Stimulated activated memory B cell treated with anti-CD40 and anti-IgM and Interleukin-4, amounts not matched to agents 10 μg/mL and 1 μg/mL and 100 μg/mL, for 72 hours (primary cell): ENCODE data around the gene DRAP1.
A peak's percentile ranks its signal among the peaks of the same experiment; 100 is the strongest.

ENCODE experiments used
- ATAC-seq: fragments of 150-1000 bp; cut with Tn5 transposase; 2 replicates; pipeline ENCODE4 v1.10.0; 2021
- H3K27ac Mint-ChIP-seq: one replicate; pipeline ENCODE4 v1.8.0; 2022; ENCODE audit warnings: mild to moderate bottlenecking, mixed read lengths
- H3K27me3 Mint-ChIP-seq: one replicate; pipeline ENCODE4 v1.8.0; 2022; ENCODE audit warnings: mixed read lengths
- H3K36me3 Mint-ChIP-seq: one replicate; pipeline ENCODE4 v1.8.0; 2022; ENCODE audit warnings: mixed read lengths
- H3K4me1 Mint-ChIP-seq: one replicate; pipeline ENCODE4 v1.8.0; 2022; ENCODE audit warnings: mixed read lengths
- H3K4me3 Mint-ChIP-seq: one replicate; pipeline ENCODE4 v1.8.0; 2022; ENCODE audit warnings: mild to moderate bottlenecking, moderate library complexity, mixed read lengths
- H3K9me3 Mint-ChIP-seq: one replicate; pipeline ENCODE4 v1.8.0; 2022; ENCODE audit warnings: mixed read lengths

Gene DRAP1, protein sequence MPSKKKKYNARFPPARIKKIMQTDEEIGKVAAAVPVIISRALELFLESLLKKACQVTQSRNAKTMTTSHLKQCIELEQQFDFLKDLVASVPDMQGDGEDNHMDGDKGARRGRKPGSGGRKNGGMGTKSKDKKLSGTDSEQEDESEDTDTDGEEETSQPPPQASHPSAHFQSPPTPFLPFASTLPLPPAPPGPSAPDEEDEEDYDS

DNA sequence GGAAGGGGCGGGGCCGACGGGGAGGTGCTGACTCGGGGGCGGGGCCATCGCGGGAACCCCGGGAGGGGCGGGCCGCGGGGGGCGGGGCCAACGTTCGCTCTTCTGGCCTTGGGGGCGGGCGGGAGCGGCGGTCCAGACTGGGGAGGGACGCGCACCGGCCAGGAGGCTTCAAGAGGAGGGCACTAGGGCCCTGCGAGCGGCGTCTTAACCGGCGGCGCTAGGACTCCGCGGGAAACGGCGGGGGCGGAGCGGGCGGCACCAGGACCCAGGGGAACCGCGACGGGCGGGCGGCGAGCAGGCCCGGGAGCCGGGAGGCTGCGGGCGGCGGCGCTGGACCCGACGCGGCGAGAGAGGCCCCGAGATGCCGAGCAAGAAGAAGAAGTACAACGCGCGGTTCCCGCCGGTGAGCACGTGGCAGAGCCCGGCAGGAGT, at the start of gene DRAP1:
TSS of gene DRAP1 (plus strand) at position 286 of the 432 bp plus-strand sequence. CDS start at position 362, 76 bp downstream.
- peak within 1 kb of the TSS; percentile 97 for H3K4me3 Mint-ChIP-seq
- peak within 1 kb of the TSS; percentile 88 for H3K27ac Mint-ChIP-seq
- H3K9me3 Mint-ChIP-seq: no peaks in the 10 kb centered on the region
- H3K27me3 Mint-ChIP-seq: no peaks in the 10 kb centered on the region
- H3K4me1 Mint-ChIP-seq: peaks cover 51% of the 10 kb centered on the region
- peaks cover 26% of the 10 kb centered on the region for H3K36me3 Mint-ChIP-seq
- peak; percentile 96 for ATAC-seq

DNA sequence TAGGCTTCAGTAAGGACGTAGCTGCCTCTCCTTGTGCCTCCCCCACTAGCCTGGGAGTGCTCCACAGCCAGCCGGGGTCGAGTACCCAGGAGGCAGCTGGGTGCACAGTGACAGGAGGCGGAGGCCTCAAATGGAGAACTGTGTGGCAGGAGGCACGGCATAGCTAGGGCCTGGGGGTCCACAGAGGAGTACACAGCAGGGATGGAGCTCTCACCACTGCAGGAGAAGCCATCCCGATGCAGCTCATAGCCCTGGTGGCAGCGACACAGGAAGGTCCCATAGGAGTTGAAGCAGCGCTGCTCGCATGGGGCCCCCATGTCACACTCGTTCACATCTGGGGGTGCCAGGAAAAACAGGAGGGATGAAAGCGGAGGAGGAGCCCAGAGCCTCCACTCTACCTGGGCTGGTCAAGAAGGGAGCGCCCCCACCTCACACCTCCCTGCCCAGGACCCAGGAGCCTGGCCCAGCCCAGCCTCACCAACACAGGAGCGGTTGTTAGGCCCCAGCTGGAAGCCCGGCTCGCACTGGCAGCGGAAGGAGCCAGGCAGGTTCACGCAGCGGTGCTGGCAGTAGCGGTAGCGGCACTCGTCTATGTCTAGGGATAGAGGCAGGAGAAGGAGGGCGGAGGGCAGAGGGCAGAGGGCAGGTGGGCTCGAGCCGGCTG, 49.5 kb upstream of the DRAP1 start:
- Mint-ChIP-seq H3K27ac (no peak overlapping the region), H3K36me3 (peaks cover 27% of the 10 kb centered on the region), H3K4me3 (no peak overlapping the region), H3K4me1 (peaks cover 40% of the 10 kb centered on the region), H3K9me3 (no peaks in the 10 kb centered on the region), H3K27me3 (peaks cover 7% of the 10 kb centered on the region)
- ATAC-seq: no peak

DNA sequence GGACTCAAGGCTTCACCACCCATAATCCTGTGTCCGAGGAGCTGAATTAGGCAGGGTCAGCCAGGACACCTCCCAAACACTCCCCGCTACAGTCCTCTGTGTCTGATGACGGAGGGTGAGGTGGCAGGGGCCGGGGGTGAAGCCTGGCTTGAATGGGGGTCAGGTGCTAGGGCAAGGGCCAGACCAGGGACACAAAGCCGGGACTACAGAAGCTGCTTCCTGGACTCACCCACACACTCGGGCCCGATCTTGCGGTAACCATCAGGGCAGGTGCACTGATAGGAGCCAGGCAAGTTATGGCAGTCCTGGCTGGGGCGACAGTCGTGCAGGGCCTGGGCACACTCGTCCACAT, 48.9 kb upstream of the DRAP1 start:
- Mint-ChIP-seq H3K4me3 (no peak overlapping the region), H3K27me3 (peaks cover 7% of the 10 kb centered on the region), H3K9me3 (no peaks in the 10 kb centered on the region), H3K4me1 (peaks cover 35% of the 10 kb centered on the region), H3K36me3 (peaks cover 22% of the 10 kb centered on the region), H3K27ac (no peak overlapping the region)
- ATAC-seq: no peak

DNA sequence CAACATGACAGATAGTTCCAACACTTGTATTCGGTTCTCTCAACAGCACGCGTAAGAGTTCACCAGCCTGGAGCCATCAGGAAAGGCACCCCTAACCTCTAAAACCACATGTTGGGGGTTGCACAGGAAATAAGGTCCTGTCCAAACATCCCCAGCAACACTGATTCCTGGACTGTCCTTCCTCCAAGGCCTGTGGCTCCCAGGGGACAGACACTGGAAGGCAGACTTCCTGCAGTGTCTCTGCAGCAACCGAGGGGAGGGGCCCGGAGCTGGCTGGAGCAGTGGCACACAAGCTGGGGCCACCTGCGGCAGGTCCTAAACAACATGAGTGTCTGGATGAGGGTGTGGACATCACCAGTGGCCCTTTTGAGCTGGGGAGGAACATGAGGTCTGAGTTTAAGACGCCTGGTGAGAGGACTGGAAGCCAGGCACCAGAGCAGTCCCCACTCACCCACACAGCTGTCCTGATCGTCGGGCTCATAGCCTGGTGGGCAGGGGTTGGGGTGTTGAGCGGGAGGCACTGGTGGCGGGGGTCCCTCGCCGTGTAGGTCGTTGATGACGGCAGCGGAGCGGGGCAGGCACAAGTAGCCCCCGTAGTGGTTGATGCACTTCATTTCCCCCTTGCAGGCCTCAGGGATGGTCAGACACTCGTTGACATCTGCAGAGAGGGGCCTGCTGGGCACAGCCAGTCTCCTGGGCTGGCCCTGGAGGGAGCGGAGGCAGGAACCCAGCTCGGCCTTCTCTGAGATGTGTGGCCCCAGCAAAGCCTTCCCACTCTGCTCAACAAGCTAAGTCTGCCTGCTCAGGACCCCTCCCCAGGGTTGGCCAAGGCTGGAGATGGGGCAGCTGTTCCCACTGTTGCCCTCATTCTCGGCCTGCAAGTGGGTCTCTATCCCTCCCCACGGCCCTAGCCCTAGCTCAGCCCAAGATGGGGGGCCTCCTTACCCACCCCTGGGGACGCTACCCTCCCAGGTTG, 48.2 kb upstream of the DRAP1 start:
- H3K4me1 Mint-ChIP-seq: peaks cover 34% of the 10 kb centered on the region
- no peaks in the 10 kb centered on the region for H3K9me3 Mint-ChIP-seq
- no peak for ATAC-seq
- H3K36me3 Mint-ChIP-seq: peaks cover 15% of the 10 kb centered on the region
- no peak overlapping the region for H3K4me3 Mint-ChIP-seq
- H3K27me3 Mint-ChIP-seq: peaks cover 7% of the 10 kb centered on the region
- no peak overlapping the region for H3K27ac Mint-ChIP-seq

DNA sequence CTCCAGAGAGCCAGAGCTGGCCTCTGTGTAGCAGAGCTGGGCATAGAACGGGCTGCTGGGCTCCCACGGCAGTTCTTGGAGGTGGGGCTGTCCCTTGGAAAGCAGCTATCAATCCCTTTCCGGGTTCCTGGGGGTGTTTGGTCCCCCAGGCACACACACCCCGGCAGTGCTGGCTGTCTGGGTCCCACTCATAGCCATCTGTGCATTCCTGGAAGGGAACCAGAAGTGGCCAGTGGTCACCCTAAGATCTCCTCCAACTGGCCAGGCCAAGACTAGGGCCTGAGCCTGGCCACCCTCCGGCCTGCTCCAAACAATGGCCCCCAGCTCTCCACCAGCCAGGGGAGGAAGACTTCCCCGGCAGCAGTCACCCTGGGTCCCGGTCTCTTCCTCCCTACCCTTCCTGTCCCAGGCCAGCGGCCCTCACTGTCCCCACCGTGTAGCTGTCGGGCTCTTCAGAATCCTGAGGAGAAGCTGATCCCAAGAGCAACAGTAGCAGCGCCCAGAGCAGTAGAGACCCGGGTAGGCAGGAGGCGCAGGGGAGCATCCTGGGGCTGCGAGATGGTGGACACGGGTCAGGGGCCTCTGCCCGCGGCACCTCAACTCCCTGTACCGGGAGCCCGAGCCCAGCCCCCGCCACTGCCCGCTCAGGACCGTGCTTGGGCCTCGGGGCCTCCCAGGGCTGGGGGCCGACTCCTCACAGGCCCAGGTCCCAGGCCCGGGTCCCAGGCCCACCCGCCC, 47.2 kb upstream of the DRAP1 start:
- ATAC-seq: no peak
- Mint-ChIP-seq H3K4me1 (peaks cover 31% of the 10 kb centered on the region), H3K27me3 (peaks cover 7% of the 10 kb centered on the region), H3K27ac (no peak overlapping the region), H3K9me3 (no peaks in the 10 kb centered on the region), H3K4me3 (no peak overlapping the region), H3K36me3 (peaks cover 8% of the 10 kb centered on the region)

DNA sequence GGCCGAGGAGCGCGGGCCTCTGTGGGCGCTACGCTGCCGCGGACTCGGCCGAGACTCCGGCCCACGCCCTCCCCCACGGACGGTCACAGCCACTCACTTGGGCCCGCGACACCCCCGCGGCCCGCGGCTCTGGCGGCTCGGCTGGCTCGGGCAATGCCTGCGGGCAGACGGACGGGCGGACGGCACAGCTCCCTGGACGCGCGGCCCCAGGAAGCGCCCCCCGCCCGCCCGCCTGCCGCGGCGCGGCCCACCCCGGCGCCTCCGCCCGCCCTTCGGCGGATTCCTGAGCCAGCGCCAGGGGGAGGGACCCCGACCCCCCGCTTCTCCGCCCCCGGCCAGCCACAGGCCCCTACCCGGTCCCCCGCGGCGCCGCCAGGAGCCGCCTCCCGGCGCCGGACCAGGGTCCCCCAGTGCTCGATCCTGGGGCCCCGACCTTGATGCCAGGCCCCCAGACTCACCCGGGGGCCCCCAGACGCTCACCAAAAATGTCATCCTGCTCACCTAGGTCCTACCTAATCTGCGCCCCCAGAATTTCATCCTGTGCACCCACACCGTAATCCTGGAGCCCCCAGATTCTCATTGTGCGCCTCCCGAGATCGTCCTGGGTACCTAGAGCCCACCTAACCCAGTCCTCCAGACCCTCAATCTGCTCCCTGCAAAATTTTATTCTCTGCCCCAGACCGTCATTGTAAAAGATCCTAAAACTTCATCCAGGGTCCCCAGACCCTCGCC, 46.5 kb upstream of the DRAP1 start, which contains the start of gene EFEMP2:
TSS of gene EFEMP2 (minus strand) at position 215 of the 732 bp plus-strand sequence. CDS start 446 bp downstream, outside the sequence.
- H3K9me3 Mint-ChIP-seq: no peaks in the 10 kb centered on the region
- H3K4me1 Mint-ChIP-seq: peaks cover 26% of the 10 kb centered on the region
- ATAC-seq: peak; percentile 6
- H3K36me3 Mint-ChIP-seq: peaks cover under 1% of the 10 kb centered on the region
- peak within 1 kb of the TSS; percentile 84 for H3K27ac Mint-ChIP-seq
- peaks cover 7% of the 10 kb centered on the region for H3K27me3 Mint-ChIP-seq
- H3K4me3 Mint-ChIP-seq: peak within 1 kb of the TSS; percentile 83

DNA sequence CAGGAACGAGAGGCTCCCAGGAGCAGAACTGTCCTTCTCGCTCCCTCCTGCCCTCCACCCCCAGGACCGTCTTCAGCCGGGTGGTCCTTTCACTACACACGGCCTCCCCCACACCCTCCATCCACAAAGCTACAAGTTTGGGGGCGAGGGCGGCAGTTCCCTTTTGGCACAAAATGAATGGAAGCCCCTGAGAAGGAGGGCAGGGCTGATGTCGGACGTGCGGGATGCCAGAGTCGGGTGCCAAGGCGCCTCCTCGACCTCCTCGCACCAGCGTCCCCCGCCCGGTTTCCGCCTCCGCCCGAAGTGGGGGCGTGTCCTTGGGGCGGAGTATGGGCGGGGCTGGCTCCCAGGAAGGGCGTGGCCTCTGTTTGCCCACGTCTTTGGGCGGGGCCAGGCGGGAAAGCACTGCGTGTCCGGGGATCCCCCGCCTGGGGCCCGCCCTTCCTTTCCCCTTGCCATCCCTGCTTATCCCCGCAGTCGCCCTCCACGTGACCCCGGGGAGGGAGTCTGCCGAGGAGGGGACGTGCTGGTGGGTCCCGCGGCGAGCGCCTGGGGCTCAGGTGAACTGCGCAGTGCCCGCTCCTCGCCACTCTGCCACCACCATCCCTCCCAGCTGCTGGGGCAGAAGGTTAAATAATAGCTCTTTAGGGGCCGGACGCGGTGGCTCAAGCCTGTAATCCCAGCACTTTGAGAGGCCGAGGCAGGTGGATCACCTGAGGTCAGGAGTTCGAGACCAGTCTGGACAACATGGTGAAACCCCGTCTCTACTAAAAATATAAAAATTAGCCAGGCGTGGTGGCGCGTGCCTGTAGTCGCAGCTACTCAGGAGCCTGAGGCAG, 45.7 kb upstream of the DRAP1 start:
- H3K4me1 Mint-ChIP-seq: peaks cover 26% of the 10 kb centered on the region
- H3K27me3 Mint-ChIP-seq: peaks cover 7% of the 10 kb centered on the region
- no peaks in the 10 kb centered on the region for H3K9me3 Mint-ChIP-seq
- peak; percentile 94 for ATAC-seq
- peak overlapping the region; percentile 83 for H3K4me3 Mint-ChIP-seq
- H3K36me3 Mint-ChIP-seq: no peaks in the 10 kb centered on the region
- H3K27ac Mint-ChIP-seq: peak overlapping the region; percentile 84

DNA sequence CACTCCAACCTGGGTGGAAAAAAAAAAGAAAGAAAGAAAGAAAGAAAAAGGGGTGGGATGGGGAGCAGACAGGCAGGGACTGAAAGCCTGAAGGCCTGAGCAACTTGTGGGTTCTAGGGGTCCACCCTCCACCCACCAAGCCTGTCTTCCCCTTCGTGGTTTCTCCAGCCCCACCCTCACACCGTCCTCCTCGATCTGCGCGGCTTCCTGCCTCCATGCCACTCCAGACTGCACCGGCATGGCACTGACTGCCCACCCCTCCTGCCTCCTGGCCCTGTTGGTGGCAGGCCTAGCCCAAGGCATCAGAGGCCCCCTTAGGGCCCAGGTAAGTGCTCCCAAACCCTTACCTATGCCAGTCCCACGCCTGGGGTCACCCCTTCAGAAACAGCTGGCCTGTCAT, 39.6 kb upstream of the DRAP1 start, which contains the start of gene CTSW:
TSS of gene CTSW (plus strand) at position 221 of the 400 bp plus-strand sequence. CDS start at position 239, 18 bp downstream.
- no peaks in the 10 kb centered on the region for H3K27me3 Mint-ChIP-seq
- H3K4me1 Mint-ChIP-seq: peaks cover 16% of the 10 kb centered on the region
- no peak for ATAC-seq
- peaks cover 18% of the 10 kb centered on the region for H3K36me3 Mint-ChIP-seq
- peak within 1 kb of the TSS; percentile 31 for H3K27ac Mint-ChIP-seq
- no peak within 1 kb of the TSS for H3K4me3 Mint-ChIP-seq
- no peaks in the 10 kb centered on the region for H3K9me3 Mint-ChIP-seq

DNA sequence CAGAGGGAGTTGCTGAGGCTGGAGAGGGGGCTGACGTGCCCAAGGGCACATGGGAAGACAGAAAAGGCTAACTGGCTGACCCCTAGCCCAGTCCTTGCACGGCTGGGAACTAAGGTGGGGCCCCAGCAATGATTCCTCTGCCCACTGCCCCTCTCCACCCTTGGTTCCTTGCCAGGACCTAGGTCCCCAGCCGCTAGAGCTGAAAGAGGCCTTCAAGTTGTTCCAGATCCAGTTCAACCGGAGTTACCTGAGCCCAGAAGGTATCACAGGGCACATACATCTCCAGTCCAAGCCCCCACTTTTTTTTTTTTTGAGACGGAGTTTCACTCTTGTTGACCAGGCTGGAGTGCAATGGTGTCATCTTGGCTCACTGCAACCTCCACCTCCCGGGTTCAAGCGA, 39.2 kb upstream of the DRAP1 start:
- Mint-ChIP-seq H3K27ac (no peak overlapping the region), H3K4me1 (peaks cover 20% of the 10 kb centered on the region), H3K27me3 (no peaks in the 10 kb centered on the region), H3K36me3 (peaks cover 23% of the 10 kb centered on the region), H3K4me3 (no peak overlapping the region), H3K9me3 (no peaks in the 10 kb centered on the region)
- no peak for ATAC-seq

DNA sequence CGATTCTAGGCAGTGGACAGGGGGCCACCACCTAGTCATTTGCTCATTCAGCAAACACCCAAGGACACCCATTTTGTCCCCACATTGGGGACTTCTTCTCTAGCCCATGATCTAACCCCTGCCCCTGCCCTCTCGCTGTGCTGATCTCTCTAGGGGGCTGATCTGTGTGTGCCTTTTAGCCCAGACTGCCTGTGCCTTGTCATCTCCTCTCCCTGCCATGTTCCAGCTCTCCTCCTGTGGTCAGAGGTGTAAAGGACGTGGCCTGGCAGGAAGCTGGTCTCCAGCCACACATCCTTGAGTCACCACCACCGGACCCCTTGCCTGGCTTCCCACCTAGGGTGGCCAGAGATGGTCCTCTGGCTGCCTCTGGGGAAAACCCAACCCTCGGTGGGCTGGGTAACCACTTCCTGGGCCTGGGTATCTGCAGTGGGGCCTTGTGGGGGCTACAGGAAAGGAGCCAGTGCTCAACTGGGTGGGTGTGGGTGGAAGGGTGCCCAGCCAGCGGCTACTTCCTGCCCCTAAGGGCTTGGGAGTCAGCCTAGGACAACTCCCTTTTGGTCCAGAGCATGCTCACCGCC, 38.3 kb upstream of the DRAP1 start:
- H3K27ac Mint-ChIP-seq: peak overlapping the region; percentile 31
- H3K4me1 Mint-ChIP-seq: peaks cover 26% of the 10 kb centered on the region
- no peak for ATAC-seq
- no peaks in the 10 kb centered on the region for H3K9me3 Mint-ChIP-seq
- no peak overlapping the region for H3K4me3 Mint-ChIP-seq
- H3K27me3 Mint-ChIP-seq: no peaks in the 10 kb centered on the region
- peaks cover 27% of the 10 kb centered on the region for H3K36me3 Mint-ChIP-seq

DNA sequence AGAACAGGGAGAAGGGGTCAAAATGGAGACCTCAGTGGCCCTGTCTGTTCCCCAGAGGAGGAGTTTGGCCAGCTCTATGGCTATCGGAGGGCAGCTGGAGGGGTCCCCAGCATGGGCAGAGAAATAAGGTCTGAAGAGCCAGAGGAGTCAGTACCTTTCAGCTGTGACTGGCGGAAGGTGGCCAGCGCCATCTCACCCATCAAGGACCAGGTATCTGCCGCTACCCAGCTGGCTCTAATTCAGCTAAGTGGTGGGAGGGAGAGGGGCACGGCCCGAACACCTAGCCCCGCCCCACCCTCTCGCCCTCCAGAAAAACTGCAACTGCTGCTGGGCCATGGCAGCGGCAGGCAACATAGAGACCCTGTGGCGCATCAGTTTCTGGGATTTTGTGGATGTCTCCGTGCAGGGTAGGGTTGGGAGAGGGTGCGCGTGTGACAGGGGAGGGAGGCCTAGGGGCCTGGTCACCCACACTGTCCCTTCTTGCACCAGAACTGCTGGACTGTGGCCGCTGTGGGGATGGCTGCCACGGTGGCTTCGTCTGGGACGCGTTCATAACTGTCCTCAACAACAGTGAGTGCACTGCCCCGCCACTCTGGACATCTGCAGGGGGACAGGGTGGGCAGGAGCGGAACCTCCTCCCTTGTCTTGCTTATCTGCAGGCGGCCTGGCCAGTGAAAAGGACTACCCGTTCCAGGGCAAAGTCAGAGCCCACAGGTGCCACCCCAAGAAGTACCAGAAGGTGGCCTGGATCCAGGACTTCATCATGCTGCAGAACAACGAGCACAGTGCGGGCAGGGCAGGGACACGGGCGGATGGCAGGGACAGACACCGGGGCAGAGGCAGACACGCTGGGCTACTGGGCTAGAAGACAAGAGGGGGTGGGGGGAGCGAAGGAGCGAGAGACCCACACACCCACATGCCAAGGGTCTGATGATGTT, 36.8 kb upstream of the DRAP1 start:
- no peak overlapping the region for H3K27ac Mint-ChIP-seq
- H3K4me3 Mint-ChIP-seq: no peak overlapping the region
- peaks cover 34% of the 10 kb centered on the region for H3K36me3 Mint-ChIP-seq

DNA sequence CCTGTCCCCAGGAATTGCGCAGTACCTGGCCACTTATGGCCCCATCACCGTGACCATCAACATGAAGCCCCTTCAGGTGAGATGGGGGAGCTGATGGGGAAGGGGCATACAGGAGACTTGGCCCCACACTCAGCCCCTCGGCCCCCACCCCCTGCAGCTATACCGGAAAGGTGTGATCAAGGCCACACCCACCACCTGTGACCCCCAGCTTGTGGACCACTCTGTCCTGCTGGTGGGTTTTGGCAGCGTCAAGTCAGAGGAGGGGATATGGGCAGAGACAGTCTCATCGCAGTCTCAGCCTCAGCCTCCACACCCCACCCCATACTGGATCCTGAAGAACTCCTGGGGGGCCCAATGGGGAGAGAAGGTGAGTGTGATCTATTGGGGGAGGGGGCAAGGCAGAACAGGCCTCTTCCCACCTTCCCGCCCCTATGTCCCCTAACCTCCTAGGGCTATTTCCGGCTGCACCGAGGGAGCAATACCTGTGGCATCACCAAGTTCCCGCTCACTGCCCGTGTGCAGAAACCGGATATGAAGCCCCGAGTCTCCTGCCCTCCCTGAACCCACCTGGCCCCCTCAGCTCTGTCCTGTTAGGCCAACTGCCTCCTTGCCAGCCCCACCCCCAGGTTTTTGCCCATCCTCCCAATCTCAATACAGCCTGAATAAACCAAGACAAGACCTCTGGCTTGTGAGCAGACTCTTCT, 36.0 kb upstream of the DRAP1 start:
- no peaks in the 10 kb centered on the region for H3K9me3 Mint-ChIP-seq
- no peaks in the 10 kb centered on the region for H3K27me3 Mint-ChIP-seq
- no peak overlapping the region for H3K27ac Mint-ChIP-seq
- H3K4me3 Mint-ChIP-seq: no peak overlapping the region
- H3K4me1 Mint-ChIP-seq: peaks cover 46% of the 10 kb centered on the region
- peaks cover 34% of the 10 kb centered on the region for H3K36me3 Mint-ChIP-seq
- no peak for ATAC-seq

More for the DNA sequence above, 36.8 kb upstream of the DRAP1 start:
- peaks cover 38% of the 10 kb centered on the region for H3K4me1 Mint-ChIP-seq
- H3K9me3 Mint-ChIP-seq: no peaks in the 10 kb centered on the region
- ATAC-seq: no peak
- H3K27me3 Mint-ChIP-seq: no peaks in the 10 kb centered on the region
